ENCODE measurements around the gene STX8.
"Not testable (repeated sequence)": the region's sequence is repeated elsewhere in the genome, so short reads cannot be mapped to it uniquely, and the experiment has no call there.

The STX8 gene

DNA sequence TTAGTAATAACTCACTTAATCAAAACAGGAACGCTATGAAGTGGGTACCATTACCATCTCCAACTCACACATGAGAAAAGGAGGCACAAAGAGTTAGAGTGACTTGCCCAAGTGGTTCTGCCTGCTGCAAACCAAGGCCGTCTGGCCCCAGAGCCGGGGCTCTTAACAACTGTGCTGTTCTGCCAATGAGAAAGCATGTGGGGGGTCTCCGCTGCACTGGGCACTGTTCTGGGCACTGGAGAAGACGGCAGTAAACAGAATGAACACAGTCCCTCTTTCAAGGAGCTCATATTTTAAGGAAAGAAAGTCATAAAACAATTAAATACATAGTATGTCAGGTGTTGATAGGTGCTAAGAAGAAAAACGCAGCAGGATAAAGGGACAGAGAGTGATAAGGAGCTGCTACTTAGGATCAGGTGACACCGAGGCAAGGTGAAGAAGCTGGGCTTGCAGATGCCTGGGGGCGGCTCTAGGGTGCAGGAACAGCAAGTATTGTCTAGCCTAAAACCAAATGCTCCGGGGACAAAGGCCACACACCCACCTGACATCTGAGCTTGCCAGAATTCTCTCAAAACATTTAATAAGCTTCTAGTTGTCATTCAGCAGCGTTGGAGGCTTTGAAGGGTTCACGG is 6.5 kb downstream of the STX8 start:
- Mint-ChIP-seq H3K4me1 (peaks cover 51% of the 10 kb centered on the region), H3K27ac (peak overlapping the region; percentile 44), H3K4me3 (no peak overlapping the region), H3K9me3 (no peaks in the 10 kb centered on the region), H3K36me3 (peaks cover 39% of the 10 kb centered on the region)
- DNase-seq (ENCODE audit: low spot score in 2 of 2) = no peak
- ATAC-seq = no peak

DNA sequence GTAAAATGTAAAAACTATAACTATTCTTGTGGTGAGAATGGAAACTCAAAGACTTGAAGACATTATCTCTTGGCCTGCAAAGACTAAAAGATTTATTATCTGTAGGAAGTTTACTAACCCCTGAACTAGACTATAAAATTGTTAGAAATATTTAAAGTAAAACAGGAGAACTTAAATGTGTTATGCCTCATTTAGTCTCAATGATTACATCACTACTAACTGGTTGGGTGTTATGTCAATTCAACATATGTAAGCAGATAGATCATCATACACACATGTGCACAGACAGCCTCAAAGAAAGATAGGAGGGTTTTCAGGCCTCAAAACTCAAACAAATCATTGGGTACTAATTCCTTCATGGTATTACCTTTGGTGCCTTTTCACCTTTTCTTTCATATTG is 7.6 kb downstream of the STX8 start:
- no peak overlapping the region for H3K27ac Mint-ChIP-seq
- H3K9me3 Mint-ChIP-seq = no peaks in the 10 kb centered on the region
- H3K36me3 Mint-ChIP-seq = peaks cover 48% of the 10 kb centered on the region
- DNase-seq (ENCODE audit: low spot score in 2 of 2) (no peak), ATAC-seq (no peak)
- peaks cover 50% of the 10 kb centered on the region for H3K4me1 Mint-ChIP-seq
- no peak overlapping the region for H3K4me3 Mint-ChIP-seq

DNA sequence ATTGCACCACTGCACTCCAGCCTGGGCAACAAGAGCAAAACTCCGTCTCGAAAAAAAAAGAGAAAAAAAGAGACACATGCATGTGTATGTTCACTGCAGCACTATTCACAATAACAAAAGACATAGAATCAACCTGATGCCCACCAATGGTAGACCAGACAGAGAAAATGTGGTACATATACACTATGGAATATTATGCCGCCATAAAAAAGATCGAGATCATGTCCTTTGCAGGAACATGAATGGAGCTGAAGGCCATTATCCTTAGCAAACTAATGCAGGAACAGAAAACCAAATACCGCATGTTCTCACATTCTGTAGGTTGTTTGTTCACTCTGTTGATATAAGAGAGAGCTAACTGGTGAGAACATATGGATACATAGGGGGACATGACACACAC is 8.9 kb downstream of the STX8 start:
- peaks cover 56% of the 10 kb centered on the region for H3K4me1 Mint-ChIP-seq
- H3K36me3 Mint-ChIP-seq = peaks cover 48% of the 10 kb centered on the region
- not testable (repeated sequence) for H3K9me3 Mint-ChIP-seq; ATAC-seq; H3K4me3 Mint-ChIP-seq; DNase-seq (ENCODE audit: low spot score in 2 of 2)
- peak overlapping the region; percentile 22 for H3K27ac Mint-ChIP-seq

DNA sequence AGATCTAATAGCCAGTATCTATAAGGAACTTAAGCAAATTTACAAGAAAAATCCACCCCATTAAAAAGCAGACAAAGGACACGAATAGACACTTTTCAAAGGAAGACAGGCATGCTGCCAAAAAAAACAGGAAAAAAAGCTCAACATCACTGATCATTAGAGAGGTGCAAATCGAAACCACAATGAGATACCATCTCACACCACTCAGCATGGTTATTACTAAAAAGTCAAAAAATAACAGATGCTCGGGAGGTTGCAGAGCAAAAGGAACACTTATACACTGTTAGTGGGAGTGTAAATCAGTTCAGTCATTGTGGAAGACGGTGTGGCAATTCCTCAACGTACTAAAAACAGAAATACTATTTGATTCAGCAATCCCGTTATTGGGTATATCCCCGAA is 9.6 kb downstream of the STX8 start:
- H3K4me1 Mint-ChIP-seq = peaks cover 55% of the 10 kb centered on the region
- no peaks in the 10 kb centered on the region for H3K9me3 Mint-ChIP-seq
- ATAC-seq = peak; percentile 42
- H3K27ac Mint-ChIP-seq = peak overlapping the region; percentile 22
- peaks cover 48% of the 10 kb centered on the region for H3K36me3 Mint-ChIP-seq
- peak overlapping the region; percentile 41 for H3K4me3 Mint-ChIP-seq
- no peak for DNase-seq (ENCODE audit: low spot score in 2 of 2)

DNA sequence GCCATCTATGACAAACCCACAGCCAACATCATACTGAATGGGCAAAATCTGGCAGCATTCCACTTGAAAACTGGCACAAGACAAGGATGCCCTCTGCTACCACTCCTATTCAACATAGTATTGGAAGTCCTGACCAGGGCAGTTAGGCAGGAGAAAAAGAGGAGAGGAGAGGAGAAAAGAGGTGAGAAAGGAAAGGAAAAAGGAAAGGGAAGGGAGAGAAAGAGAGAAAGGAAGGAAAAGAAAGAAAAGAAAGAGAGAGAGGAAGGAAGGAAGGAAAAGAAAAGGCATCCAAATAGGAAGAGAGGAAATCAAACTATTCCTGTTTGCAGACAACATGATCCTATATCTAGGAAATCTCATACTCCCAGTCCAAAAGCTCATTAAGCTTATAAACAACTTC is 11.5 kb downstream of the STX8 start:
- H3K36me3 Mint-ChIP-seq = peaks cover 42% of the 10 kb centered on the region
- no peak overlapping the region for H3K4me3 Mint-ChIP-seq

DNA sequence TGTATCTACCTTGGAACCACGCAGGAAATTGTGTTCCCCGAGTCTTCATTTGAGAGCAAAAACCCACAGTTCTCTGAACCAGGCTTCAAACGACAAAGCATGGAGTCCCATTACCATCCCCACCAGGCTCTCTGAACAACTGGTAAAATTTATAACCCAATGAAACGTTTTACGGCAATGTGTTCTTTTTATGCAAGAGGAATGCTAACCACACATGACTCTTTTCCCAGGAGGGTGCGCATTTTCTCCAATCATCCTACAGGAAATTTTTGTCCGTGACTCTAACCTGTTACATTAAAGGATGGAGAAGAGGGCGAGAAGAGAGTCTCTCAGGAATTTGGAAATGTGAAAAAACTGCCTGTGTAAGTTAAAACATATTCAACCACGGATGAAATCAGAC is 17.8 kb downstream of the STX8 start:
- ATAC-seq = no peak
- Mint-ChIP-seq H3K27ac (no peak overlapping the region), H3K4me1 (peaks cover 6% of the 10 kb centered on the region), H3K4me3 (no peak overlapping the region), H3K9me3 (no peaks in the 10 kb centered on the region), H3K36me3 (peaks cover 34% of the 10 kb centered on the region)
- no peak for DNase-seq (ENCODE audit: low spot score in 2 of 2)

More for the DNA sequence above, 11.5 kb downstream of the STX8 start:
- ATAC-seq (no peak), DNase-seq (ENCODE audit: low spot score in 2 of 2) (no peak)
- H3K27ac Mint-ChIP-seq = no peak overlapping the region
- no peaks in the 10 kb centered on the region for H3K9me3 Mint-ChIP-seq
- peaks cover 47% of the 10 kb centered on the region for H3K4me1 Mint-ChIP-seq

DNA sequence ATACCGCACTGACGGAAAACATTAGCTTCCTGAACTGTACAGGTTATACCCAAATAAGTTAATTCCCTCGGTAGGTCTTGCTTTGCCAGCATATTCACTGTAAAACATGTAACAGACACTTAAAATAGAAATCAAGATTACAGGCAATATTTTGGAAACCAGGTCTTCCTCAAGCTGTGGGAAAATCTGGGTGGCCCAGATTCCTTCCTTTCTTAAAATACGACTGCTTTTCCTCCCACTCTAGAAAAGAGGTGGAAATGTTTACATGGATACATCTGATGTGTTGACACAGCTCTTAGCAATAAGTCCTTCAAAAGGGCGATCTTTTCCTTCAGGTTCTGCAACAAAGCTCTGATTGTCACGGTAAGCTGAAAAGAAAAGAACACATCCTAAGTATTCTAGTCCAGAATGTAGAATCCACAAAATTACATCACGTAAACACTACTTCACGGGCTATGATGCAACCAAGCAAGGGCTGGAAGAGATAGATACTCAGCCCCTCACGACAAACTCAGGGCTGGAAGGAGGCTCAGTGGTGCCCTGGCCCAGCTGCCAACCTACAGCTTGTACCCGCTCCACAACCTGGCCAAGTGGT is 18.4 kb downstream of the STX8 start:
- Mint-ChIP-seq H3K4me3 (no peak overlapping the region), H3K36me3 (peaks cover 34% of the 10 kb centered on the region), H3K9me3 (no peaks in the 10 kb centered on the region), H3K4me1 (no peaks in the 10 kb centered on the region), H3K27ac (no peak overlapping the region)
- ATAC-seq = no peak
- no peak for DNase-seq (ENCODE audit: low spot score in 2 of 2)

DNA sequence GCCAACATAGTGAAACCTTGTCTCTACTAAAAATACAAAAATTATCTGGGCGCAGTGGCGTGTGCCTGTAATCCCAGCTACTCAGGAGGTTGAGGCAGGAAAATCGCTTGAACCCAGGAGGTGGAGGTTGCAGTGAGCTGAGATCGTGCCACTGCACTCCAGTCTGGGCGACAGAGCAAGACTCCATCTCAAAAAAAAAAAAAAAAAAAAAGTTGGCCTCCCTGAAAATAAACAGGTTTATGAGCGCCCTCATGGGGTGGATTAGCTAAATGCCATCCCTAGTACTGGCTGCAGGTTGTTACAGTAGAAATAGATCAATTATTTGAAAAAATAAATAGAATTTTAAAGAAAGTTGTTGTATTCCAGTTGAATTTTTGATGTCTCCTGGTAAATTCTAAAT is 20.9 kb downstream of the STX8 start:
- not testable (repeated sequence) for H3K4me3 Mint-ChIP-seq, H3K9me3 Mint-ChIP-seq, H3K4me1 Mint-ChIP-seq, H3K27ac Mint-ChIP-seq, ATAC-seq
- peak; percentile 9 to 65 for DNase-seq (ENCODE audit: low spot score in 2 of 2)
- H3K36me3 Mint-ChIP-seq = peaks cover 40% of the 10 kb centered on the region

DNA sequence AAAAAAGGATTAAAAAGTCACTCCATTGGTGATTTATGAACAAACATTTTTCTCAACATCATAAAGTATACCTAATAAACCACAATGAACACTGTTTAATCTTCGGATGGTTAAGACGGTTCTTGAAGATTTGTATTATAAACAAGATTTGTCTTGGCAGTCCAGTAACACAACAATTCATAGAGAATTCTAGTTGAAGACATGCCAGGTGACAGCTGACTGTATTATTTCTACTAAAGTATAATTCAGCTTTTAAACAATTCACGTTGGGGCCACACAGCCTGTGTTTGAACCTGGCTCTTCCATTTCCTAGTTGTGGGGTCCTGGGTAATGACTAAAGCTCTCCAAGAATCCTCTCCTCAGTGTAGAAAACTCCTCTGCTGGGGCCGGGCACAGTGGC is 22.0 kb downstream of the STX8 start:
- Mint-ChIP-seq H3K4me1 (peaks cover 7% of the 10 kb centered on the region), H3K36me3 (peaks cover 40% of the 10 kb centered on the region), H3K27ac (no peak overlapping the region), H3K4me3 (no peak overlapping the region), H3K9me3 (no peaks in the 10 kb centered on the region)
- DNase-seq (ENCODE audit: low spot score in 2 of 2) = no peak
- no peak for ATAC-seq

DNA sequence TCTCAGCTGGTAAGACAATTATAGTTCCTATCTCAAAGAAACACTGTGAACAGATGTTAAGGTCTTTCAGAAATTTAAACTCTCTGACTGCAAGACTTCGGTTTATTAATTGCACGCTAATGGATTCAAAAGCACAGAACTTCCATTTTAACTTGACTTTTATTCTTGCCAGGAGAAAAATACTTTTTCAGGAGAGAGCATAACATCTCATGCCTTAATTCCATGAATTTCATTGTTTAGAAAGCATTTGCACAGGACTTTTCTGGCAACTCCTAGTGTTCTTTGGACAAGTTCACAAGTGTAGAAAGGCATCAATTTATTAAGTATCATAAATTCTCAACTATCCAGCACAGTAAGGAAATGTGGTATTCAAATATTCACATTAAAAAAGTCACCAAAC is 22.4 kb downstream of the STX8 start:
- peaks cover 40% of the 10 kb centered on the region for H3K36me3 Mint-ChIP-seq
- H3K4me3 Mint-ChIP-seq = no peak overlapping the region
- peaks cover 7% of the 10 kb centered on the region for H3K4me1 Mint-ChIP-seq
- ATAC-seq = no peak
- no peak for DNase-seq (ENCODE audit: low spot score in 2 of 2)
- no peak overlapping the region for H3K27ac Mint-ChIP-seq
- H3K9me3 Mint-ChIP-seq = no peaks in the 10 kb centered on the region

DNA sequence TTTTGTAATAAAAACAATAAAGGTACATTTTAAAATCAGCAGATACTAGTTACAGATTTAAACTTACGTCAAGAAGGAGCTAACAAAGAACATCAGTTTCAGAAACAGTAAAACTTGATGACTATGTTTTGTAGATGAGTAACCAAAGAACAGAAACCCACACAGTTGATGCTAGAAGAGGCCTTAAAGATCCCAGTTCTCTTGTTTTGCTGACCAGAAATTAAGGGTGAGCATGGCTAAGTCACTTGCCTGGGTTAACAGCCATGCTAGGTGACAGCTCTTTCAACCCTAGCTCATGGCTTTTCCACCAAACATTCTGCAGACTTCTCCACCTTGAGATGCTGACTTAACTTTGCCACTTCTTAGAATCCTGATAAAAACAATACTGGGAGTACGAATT is 26.4 kb downstream of the STX8 start:
- ATAC-seq = peak; percentile 95
- peaks cover 13% of the 10 kb centered on the region for H3K36me3 Mint-ChIP-seq
- H3K4me3 Mint-ChIP-seq = no peak overlapping the region
- H3K4me1 Mint-ChIP-seq = peaks cover 7% of the 10 kb centered on the region
- no peaks in the 10 kb centered on the region for H3K9me3 Mint-ChIP-seq
- H3K27ac Mint-ChIP-seq = no peak overlapping the region
- DNase-seq (ENCODE audit: low spot score in 2 of 2) = no peak

DNA sequence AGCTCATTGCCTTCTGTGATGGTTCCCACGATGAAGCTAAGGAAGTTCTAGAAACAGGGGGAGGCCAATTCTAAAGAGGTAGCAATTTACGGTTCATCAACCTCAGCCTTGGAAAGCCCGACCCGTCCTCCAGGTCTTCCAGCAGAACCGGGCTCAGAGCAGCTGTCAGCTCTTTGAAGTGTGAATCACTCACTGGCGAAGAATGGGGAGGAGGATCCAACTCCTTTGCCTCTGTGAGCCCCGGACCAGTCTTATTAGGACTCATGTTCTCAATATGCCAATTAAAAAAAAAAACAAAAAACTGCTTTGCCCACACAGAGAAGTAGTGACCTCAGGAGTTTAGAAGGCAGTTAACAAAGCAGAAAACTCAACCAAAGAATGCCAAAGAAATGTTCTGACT is 31.4 kb downstream of the STX8 start:
- Mint-ChIP-seq H3K4me1 (peaks cover 1% of the 10 kb centered on the region), H3K36me3 (no peaks in the 10 kb centered on the region), H3K4me3 (no peak overlapping the region), H3K27ac (no peak overlapping the region), H3K9me3 (no peaks in the 10 kb centered on the region)
- ATAC-seq (no peak), DNase-seq (ENCODE audit: low spot score in 2 of 2) (no peak)

DNA sequence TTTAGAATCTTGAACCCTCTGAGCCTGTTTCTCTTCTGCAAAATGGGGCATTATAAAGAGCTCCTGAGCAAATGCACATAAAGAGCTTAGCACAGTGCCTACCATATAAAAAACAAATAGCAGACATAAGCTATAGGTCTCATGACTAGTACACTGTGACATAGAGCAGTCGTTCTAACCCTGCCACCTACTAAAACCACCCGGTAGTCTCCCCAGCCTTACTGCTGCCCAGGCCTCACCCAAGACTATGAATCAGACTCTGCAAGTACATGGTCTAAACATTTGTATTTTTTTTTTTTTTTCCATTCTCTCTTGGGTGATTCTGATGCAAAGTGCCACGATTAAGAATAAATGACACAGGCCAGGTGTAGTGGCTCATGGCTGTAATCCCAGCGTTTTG is 33.9 kb downstream of the STX8 start:
- Mint-ChIP-seq H3K27ac (peak overlapping the region; percentile 43), H3K9me3 (no peaks in the 10 kb centered on the region), H3K4me1 (peaks cover 8% of the 10 kb centered on the region), H3K4me3 (no peak overlapping the region), H3K36me3 (no peaks in the 10 kb centered on the region)
- ATAC-seq (peak; percentile 73), DNase-seq (ENCODE audit: low spot score in 2 of 2) (no peak)

DNA sequence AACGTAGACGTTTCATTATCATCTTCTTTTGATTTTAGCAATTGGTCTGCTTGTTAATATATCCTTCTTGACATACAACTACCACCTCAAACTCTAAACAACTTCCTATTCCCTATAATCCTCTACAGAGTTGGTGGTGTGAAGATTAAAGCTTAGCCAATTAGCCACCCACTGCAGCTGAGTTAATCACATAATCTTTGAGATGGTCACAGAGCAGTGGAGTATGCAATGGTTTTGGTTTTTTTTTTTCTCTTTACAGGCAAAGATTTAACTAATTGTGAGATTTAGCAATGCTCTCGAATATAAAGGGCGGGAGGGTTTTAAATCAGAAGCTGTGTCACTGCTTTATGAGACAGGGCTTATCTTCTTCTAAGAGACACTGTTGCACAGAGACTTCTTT is 37.0 kb downstream of the STX8 start:
- H3K27ac Mint-ChIP-seq = no peak overlapping the region
- ATAC-seq = no peak
- DNase-seq (ENCODE audit: low spot score in 2 of 2) = no peak
- H3K4me3 Mint-ChIP-seq = no peak overlapping the region
- H3K9me3 Mint-ChIP-seq = no peaks in the 10 kb centered on the region
- peaks cover 7% of the 10 kb centered on the region for H3K36me3 Mint-ChIP-seq
- peaks cover 8% of the 10 kb centered on the region for H3K4me1 Mint-ChIP-seq

DNA sequence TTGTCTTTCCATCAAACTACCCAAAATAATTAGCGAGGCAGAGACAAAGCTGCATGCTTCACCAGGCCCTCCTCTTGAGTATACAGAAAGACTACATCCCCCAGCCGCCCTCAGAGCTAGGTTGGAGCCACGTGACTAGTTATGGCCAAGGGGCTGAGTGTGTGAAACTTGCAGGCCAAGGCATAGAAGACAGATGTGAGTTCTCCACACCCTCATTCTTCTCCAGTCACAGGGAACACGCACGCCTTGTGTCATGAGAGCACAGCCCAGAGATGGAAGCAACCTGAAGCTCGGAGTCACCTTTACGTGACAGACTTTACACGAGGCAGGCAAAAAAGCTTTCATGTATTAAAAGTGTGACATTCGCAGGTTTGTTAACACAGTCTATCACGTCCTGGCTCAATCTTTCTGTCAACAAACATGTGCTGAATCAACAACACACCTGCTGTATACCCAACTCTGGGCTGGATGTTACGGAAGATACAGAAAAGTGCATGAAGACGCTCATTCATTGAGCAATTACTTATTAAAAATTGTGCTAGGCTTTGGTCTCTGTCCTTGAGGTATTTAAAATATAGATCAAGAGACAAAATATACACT is 38.3 kb downstream of the STX8 start:
- DNase-seq (ENCODE audit: low spot score in 2 of 2) (no peak), ATAC-seq (no peak)
- Mint-ChIP-seq H3K4me3 (no peak overlapping the region), H3K27ac (no peak overlapping the region), H3K36me3 (peaks cover 7% of the 10 kb centered on the region), H3K9me3 (no peaks in the 10 kb centered on the region), H3K4me1 (peaks cover 8% of the 10 kb centered on the region)

DNA sequence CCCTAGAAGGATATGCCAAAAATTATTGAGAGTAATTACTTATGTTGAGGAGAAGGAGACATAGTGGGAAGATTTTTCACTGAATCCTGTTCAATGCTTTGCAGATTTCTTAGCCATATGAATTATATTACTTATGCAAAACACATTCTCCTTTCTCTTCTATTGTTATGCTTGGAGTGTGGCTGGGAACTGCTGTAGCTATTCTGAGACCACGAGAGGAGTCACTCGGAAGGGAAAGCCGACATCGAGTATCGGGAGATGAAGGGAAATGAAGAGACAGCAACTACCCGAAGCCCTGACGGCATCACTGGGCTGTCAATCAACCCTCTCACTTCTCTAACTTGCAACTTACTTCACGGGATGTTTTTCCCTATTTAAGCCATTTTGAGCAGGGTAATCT is 39.6 kb downstream of the STX8 start:
- Mint-ChIP-seq H3K4me1 (peaks cover 8% of the 10 kb centered on the region), H3K9me3 (no peaks in the 10 kb centered on the region), H3K4me3 (no peak overlapping the region), H3K27ac (no peak overlapping the region), H3K36me3 (peaks cover 7% of the 10 kb centered on the region)
- DNase-seq (ENCODE audit: low spot score in 2 of 2) = no peak
- no peak for ATAC-seq

Data from stimulated activated effector memory CD8-positive, alpha-beta T cell treated with anti-CD3 and anti-CD28 coated beads, Interleukin-12 subunit alpha, Interleukin-12 subunit beta, amount 100 ng/mL, for 72 hours (primary cell).